Activated CD8-positive, alpha-beta T cell treated with anti-CD3 and anti-CD28 coated beads for 36 hours (primary cell): ENCODE data around the gene USP9Y. TPM values are rescaled to one million over a fixed set of nuclear protein-coding genes. Genes with fewer than 3 reads are reported as not detected.

Experiments used
- ATAC-seq: fragments of 200-7000 bp; cut with Tn5 transposase; one replicate; pipeline ENCODE4 v1.10.0; 2021; ENCODE audit warnings: mild to moderate bottlenecking, moderate library complexity
- CTCF ChIA-PET: fragments of 350-600 bp; sonication (Branson Sonifier 250); formaldehyde crosslinking; loops from one replicate; lab custom pipeline; 2021; ENCODE audit warnings: antibody characterized with exemption; lab: Charles Lee
- POLR2A ChIA-PET: fragments of 350-600 bp; sonication (Branson Sonifier 250); formaldehyde crosslinking; loops from one replicate; lab custom pipeline; 2021; ENCODE audit warnings: antibody characterized with exemption; lab: Charles Lee
- DNase-seq: peaks from one replicate; pipeline ENCODE4 v3.0.0-alpha.2; 2020
- H3K27ac Mint-ChIP-seq: one replicate; pipeline ENCODE4 v1.8.0; 2021; ENCODE audit warnings: mild to moderate bottlenecking, mixed read lengths
- H3K27me3 Mint-ChIP-seq: one replicate; pipeline ENCODE4 v1.8.0; 2021; ENCODE audit warnings: mixed read lengths
- H3K36me3 Mint-ChIP-seq: one replicate; pipeline ENCODE4 v1.8.0; 2021; ENCODE audit warnings: low read depth, mixed read lengths
- H3K4me1 Mint-ChIP-seq: one replicate; pipeline ENCODE4 v1.8.0; 2021; ENCODE audit warnings: low read depth, mixed read lengths
- H3K4me3 Mint-ChIP-seq: one replicate; pipeline ENCODE4 v1.8.0; 2021; ENCODE audit warnings: mild to moderate bottlenecking, moderate library complexity, mixed read lengths
- H3K9me3 Mint-ChIP-seq: one replicate; pipeline ENCODE4 v1.8.0; 2021; ENCODE audit warnings: mixed read lengths
- CTCF ChIP-seq: fragments of 200-600 bp; IDR thresholded peaks from one replicate; pipeline ENCODE4 v1.8.0; 2022; ENCODE audit warnings: antibody characterized with exemption, mild to moderate bottlenecking
- intact Hi-C: fragments of 100-400 bp; cut with micrococcal nuclease; formaldehyde crosslinking; loops from one replicate; pipeline ENCODE4 v1.10.0; 2022
- total RNA-seq, 2 experiments: library from RNA; stranded (reverse); gene quantifications; one replicate each; pipeline ENCODE4 v1.2.3, GENCODE V29; 2021

USP9Y gene
- total RNA-seq, 2 experiments from 2014 or later: 14.6 TPM

- Mint-ChIP-seq H3K4me1 (peaks cover 23% of the 10 kb centered on the region), H3K27me3 (no peaks in the 10 kb centered on the region), H3K36me3 (peaks cover 17% of the 10 kb centered on the region), H3K27ac (no peak overlapping the region), H3K9me3 (peaks cover 4% of the 10 kb centered on the region), H3K4me3 (no peak overlapping the region)
- ChIA-PET POLR2A (no interaction called here), CTCF (no interaction called here)
- no peak for TF ChIP-seq CTCF
- ATAC-seq (no peak), DNase-seq (no peak)
- intact Hi-C loops: no loop called here
These were observed 22.9 kb upstream of the USP9Y start for GRCh38 chrY:12678111-12678510.

- Mint-ChIP-seq H3K9me3 (peaks cover 3% of the 10 kb centered on the region), H3K27ac (peak overlapping the region; percentile 4), H3K4me3 (no peak overlapping the region), H3K36me3 (peaks cover 26% of the 10 kb centered on the region), H3K27me3 (no peaks in the 10 kb centered on the region), H3K4me1 (peaks cover 22% of the 10 kb centered on the region)
- DNase-seq: no peak
- ChIA-PET CTCF (no interaction called here), POLR2A (no interaction called here)
- intact Hi-C loops: no loop called here
- TF ChIP-seq CTCF: no peak
- ATAC-seq: no peak
These were observed 19.5 kb upstream of the USP9Y start for GRCh38 chrY:12681535-12681934.

- Mint-ChIP-seq H3K4me3 (no peak overlapping the region), H3K27ac (peak overlapping the region; percentile 5), H3K9me3 (peaks cover 6% of the 10 kb centered on the region), H3K36me3 (peaks cover 52% of the 10 kb centered on the region), H3K4me1 (peaks cover 7% of the 10 kb centered on the region), H3K27me3 (no peaks in the 10 kb centered on the region)
- ChIA-PET CTCF (no interaction called here), POLR2A (no interaction called here)
- intact Hi-C loops: no loop called here
- DNase-seq (no peak), ATAC-seq (no peak)
- no peak for TF ChIP-seq CTCF
These were observed 12.7 kb upstream of the USP9Y start for GRCh38 chrY:12688337-12688736.

GRCh38 chrY:12700087-12700486 lies 944 bp upstream of the USP9Y start:
- peaks cover 59% of the 10 kb centered on the region for H3K36me3 Mint-ChIP-seq
- no peak overlapping the region for H3K4me3 Mint-ChIP-seq
- CTCF ChIA-PET: no interaction called here
- POLR2A ChIA-PET: interaction anchor here (1.1 kb wide), 1 partner anchor 9 kb away, joined by 3 read pairs; no protein-coding TSS in a partner anchor
- intact Hi-C loops: no loop called here
- no peak overlapping the region for H3K27ac Mint-ChIP-seq
- DNase-seq: no peak
- H3K9me3 Mint-ChIP-seq: peaks cover 15% of the 10 kb centered on the region
- TF ChIP-seq CTCF: no peak
- peaks cover 4% of the 10 kb centered on the region for H3K4me1 Mint-ChIP-seq
- H3K27me3 Mint-ChIP-seq: no peaks in the 10 kb centered on the region
- ATAC-seq: no peak

DNA sequence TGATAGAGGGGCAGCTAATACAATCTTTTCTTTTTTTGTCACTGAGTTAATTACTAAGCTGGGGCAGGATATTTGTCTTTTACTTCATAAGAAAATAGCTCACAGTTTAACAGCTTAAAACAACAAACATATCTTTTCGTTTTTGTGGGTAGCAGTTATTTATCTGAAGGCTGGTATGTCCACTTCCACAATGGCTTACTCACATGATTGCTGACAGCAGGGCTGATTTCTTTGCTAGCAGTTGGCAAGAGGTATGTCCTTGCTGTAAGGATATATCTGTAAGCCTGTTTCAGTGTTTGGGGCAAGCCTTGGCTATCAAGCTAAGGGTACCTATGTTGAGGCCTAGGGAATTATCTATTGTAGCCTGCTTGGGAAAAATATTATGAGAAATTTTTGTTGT lies 1.1 kb downstream of the USP9Y start:
- POLR2A ChIA-PET: no interaction called here
- intact Hi-C loops: no loop called here
- Mint-ChIP-seq H3K27ac (no peak overlapping the region), H3K27me3 (no peaks in the 10 kb centered on the region), H3K4me1 (peaks cover 7% of the 10 kb centered on the region), H3K9me3 (peaks cover 15% of the 10 kb centered on the region), H3K4me3 (no peak overlapping the region), H3K36me3 (peaks cover 64% of the 10 kb centered on the region)
- no peak for TF ChIP-seq CTCF
- DNase-seq: no peak
- CTCF ChIA-PET: no interaction called here
- no peak for ATAC-seq
